ENCODE results near the gene COMMD1. TPM values are rescaled to one million over a fixed set of nuclear protein-coding genes. Genes with fewer than 3 reads are reported as not detected.
"Not testable (repeated sequence)": the region's sequence is repeated elsewhere in the genome, so short reads cannot be mapped to it uniquely, and the experiment has no call there.

COMMD1 gene
- total and polyA plus RNA-seq, 9 donors, result 25.4 to 48.8 (median 33.3) TPM

DNA sequence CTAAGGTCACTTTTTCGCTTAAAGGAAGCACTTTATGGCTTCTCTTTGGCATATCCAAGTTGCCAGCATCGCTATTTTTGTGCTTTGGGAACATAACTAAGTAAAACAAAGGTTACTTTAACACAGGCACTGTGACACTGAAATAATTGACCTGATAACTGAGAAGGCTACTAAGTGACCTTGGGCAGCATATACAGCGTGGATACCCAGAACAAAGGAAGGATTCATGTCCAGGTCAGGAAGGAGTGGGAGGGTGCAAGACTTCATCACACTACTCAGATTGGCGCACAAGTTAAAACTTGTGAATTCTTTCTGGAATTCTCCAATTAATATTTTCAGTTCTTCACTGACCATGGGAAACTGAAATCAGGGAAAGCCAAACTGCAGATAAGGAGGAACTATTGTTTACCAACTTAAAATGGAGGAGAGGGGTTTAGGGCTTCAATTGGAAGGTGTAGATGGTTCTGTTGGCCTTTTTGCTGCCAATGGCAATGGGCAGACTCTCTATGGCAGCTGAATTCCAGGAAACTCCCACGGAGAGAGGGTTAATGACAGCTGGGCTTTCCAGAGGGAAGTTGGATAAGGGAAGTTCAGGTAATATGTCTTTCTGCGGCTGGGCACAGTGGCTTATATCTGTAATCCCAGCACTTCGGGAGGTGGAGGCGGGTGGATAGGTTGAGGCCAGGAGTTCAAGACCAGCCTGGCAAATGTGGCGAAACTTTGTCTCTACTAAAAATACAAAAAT, 45.3 kb downstream of the COMMD1 start:
- DNase-seq, result no peak
- H3K27me3 ChIP-seq, result no peaks in the 10 kb centered on the region
- no peaks in the 10 kb centered on the region for H3K36me3 ChIP-seq
- no peak overlapping the region for H3K27ac ChIP-seq
- intact Hi-C loops (cut with DNase I), result no loop called here
- TF ChIP-seq EP300 (IDR thresholded peaks at IDR 0.05), result no peak
- TF ChIP-seq, protein P1, sequence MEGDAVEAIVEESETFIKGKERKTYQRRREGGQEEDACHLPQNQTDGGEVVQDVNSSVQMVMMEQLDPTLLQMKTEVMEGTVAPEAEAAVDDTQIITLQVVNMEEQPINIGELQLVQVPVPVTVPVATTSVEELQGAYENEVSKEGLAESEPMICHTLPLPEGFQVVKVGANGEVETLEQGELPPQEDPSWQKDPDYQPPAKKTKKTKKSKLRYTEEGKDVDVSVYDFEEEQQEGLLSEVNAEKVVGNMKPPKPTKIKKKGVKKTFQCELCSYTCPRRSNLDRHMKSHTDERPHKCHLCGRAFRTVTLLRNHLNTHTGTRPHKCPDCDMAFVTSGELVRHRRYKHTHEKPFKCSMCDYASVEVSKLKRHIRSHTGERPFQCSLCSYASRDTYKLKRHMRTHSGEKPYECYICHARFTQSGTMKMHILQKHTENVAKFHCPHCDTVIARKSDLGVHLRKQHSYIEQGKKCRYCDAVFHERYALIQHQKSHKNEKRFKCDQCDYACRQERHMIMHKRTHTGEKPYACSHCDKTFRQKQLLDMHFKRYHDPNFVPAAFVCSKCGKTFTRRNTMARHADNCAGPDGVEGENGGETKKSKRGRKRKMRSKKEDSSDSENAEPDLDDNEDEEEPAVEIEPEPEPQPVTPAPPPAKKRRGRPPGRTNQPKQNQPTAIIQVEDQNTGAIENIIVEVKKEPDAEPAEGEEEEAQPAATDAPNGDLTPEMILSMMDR (IDR thresholded peaks at IDR 0.05), result no peak
- TF ChIP-seq POLR2A (IDR thresholded peaks at IDR 0.05), result no peak
- 68 to 77% (median 72%) methylated on average over 9 of the region's 9 CpGs for WGBS, 3 donors
- peaks cover 2% of the 10 kb centered on the region for H3K4me1 ChIP-seq (ENCODE audit: insufficient read depth)
- no peak overlapping the region for H3K4me3 ChIP-seq
- H3K9me3 ChIP-seq, result no peaks in the 10 kb centered on the region

DNA sequence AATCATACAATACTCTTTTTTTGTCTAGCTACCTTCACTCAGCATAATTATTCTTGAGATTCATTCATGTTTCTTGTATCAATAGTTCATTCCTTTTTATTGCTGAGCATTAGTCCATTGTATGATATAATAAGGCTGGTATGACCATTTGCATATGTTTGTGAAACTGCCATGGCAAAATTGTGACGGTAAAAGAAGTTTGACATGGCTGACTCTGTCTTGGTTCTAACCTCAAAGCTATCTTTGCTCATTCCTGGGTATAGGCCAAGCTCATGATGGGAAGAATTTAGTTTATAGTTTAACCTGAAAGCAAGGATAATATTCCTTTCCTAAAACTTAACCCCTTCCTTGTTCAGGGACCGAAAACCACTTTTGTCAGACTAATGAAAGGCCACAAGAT, 46.4 kb downstream of the COMMD1 start:
- TF ChIP-seq POLR2A (IDR thresholded peaks at IDR 0.05) (no peak), EP300 (IDR thresholded peaks at IDR 0.05) (no peak)
- TF ChIP-seq, protein P1 (IDR thresholded peaks at IDR 0.05), result no peak
- no peaks in the 10 kb centered on the region for H3K27me3 ChIP-seq
- no peak overlapping the region for H3K4me3 ChIP-seq
- WGBS, 3 donors, result 56 to 83% (median 76%) methylated on average over 2 of the region's 2 CpGs
- intact Hi-C loops (cut with DNase I), result no loop called here
- H3K27ac ChIP-seq, result no peak overlapping the region
- no peak for DNase-seq
- peaks cover 1% of the 10 kb centered on the region for H3K4me1 ChIP-seq (ENCODE audit: insufficient read depth)
- no peaks in the 10 kb centered on the region for H3K9me3 ChIP-seq
- no peaks in the 10 kb centered on the region for H3K36me3 ChIP-seq

DNA sequence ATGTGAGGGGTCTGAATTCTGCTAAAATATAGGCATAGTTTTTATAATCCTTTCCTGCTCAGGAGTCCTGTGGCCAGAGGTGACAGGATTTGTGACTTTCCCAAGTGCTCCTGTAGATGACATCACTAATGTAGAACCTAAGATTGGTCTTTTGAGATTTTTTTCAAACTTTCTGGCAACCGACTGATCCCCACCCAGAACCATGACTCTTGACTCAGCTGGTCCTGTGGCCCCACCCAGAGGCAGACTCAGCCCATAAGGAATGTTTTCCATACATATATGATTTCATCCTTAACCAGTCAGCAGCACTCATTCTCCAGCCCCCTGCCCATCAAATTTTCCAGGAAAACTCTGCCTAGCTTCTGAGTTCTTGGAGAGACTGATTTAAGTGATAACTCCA, 46.8 kb downstream of the COMMD1 start:
- H3K27ac ChIP-seq, result no peak overlapping the region
- WGBS, 3 donors, result 95 to 100% (median 96%) methylated on average over 1 of the region's 1 CpG
- TF ChIP-seq, protein P1 (IDR thresholded peaks at IDR 0.05), result no peak
- no peak for TF ChIP-seq EP300 (IDR thresholded peaks at IDR 0.05)
- no peak for TF ChIP-seq POLR2A (IDR thresholded peaks at IDR 0.05)

DNA sequence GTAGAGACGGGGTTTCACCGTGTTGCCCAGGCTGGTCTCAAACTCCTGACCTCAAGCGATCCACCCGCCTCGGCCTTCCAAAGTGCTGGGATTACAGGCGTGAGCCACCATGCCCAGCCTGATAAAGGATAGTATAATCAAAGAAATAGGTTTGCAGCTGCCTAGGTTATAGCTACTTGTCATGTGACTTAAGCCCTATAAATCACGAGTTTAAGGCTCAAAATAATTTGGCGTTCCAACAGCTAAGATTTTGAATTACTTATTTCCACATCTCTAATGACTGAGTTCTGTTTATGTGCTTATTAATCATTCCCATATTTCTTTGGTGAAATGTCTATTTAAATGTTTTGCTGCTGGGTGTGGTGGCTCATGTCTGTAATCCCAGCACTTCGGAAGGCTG, 49.4 kb downstream of the COMMD1 start:
- intact Hi-C loops (cut with DNase I); H3K9me3 ChIP-seq; DNase-seq; H3K4me3 ChIP-seq; H3K36me3 ChIP-seq; H3K27me3 ChIP-seq; H3K27ac ChIP-seq; H3K4me1 ChIP-seq (ENCODE audit: insufficient read depth): not testable (repeated sequence)
- 90 to 95% (median 90%) methylated on average over 9 of the region's 9 CpGs for WGBS, 3 donors

More for the DNA sequence above, 46.8 kb downstream of the COMMD1 start:
- Histone ChIP-seq H3K27me3 (no peaks in the 10 kb centered on the region), H3K36me3 (no peaks in the 10 kb centered on the region), H3K4me3 (no peak overlapping the region), H3K4me1 (ENCODE audit: insufficient read depth) (peaks cover 1% of the 10 kb centered on the region), H3K9me3 (no peaks in the 10 kb centered on the region)
- intact Hi-C loops (cut with DNase I), result no loop called here
- DNase-seq, result no peak

All from ovary (tissue), 9 donors.